HepG2 (cell line): Measurements from ENCODE around the gene SH2B2. TPM values are rescaled to one million over a fixed set of nuclear protein-coding genes. Genes with fewer than 3 reads are reported as not detected.

Experiments used
- ATAC-seq: fragments of 200-7000 bp; cut with Tn5 transposase; 3 replicates; pipeline ENCODE4 v1.9.1; 2020; ENCODE audit warnings: mild to moderate bottlenecking, moderate library complexity
- Bru-seq: library from RNA; stranded (reverse); fragments of 400-500 nt; gene quantifications from one replicate; lab custom pipeline; 2021; lab: Mats Ljungman, UMichigan
- BruChase-seq, 2 experiments: library from RNA; stranded (reverse); fragments of 400-500 nt; gene quantifications; one replicate each; lab custom pipeline; 2021; lab: Mats Ljungman, UMichigan
- BruUV-seq: library from RNA; stranded (reverse); fragments of 400-500 nt; replicated peaks from 2 replicates; lab custom pipeline; 2021; lab: Mats Ljungman, UMichigan
- CTCF ChIA-PET: fragments of 300-600 bp; formaldehyde crosslinking; extraction: SDS; loops from one replicate; lab custom pipeline; 2021; ENCODE audit warnings: low total read pairs, inconsistent platforms, low intra/inter-chr PET ratio; lab: Yijun Ruan, JAX
- POLR2A ChIA-PET: fragments of 350-600 bp; sonication (Branson Sonifier 250); formaldehyde crosslinking; loops from one replicate; lab custom pipeline; 2020; ENCODE audit warnings: antibody characterized with exemption, inconsistent platforms; lab: Yijun Ruan, JAX
- DNase-seq: peaks from one replicate; pipeline ENCODE4 v3.0.0-alpha.2; 2015; ENCODE audit warnings: low spot score
- FAIRE-seq: peaks from 3 replicates; lab custom pipeline; 2011; peaks lifted over from hg19 to GRCh38; lab: Jason Lieb, UNC
- H2AFZ ChIP-seq: one replicate; pipeline ENCODE4 v1.6.1; 2011; ENCODE audit warnings: low read length, inconsistent platforms
- H3K27ac ChIP-seq: fragments of 300-600 bp; 3 replicates; pipeline ENCODE4 v1.8.0; 2011; ENCODE audit warnings: mixed run types, mild to moderate bottlenecking, mixed read lengths, low read length, inconsistent platforms; ENCODE audit not compliant: insufficient read depth; ENCODE audit errors: extremely low read length
- H3K27me3 ChIP-seq, 2 experiments: fragments of 200-600 bp in 1 of 2; 2 replicates in 1 of 2; 3 replicates in 1 of 2; pipeline versions ENCODE4 v1.6.0 to v1.8.0; 2011; ENCODE audit warnings: low read length in 2 of 2, mild to moderate bottlenecking in 2 of 2, moderate library complexity in 2 of 2, inconsistent platforms in 1 of 2; ENCODE audit not compliant: insufficient read depth in 2 of 2, control insufficient read depth in 1 of 2
- H3K36me3 ChIP-seq, 2 experiments: fragments of 200-600 bp in 1 of 2; replicated peaks in 1 of 2; 2 replicates in 1 of 2; 3 replicates in 1 of 2; pipeline versions ENCODE4 v1.5.1 to v1.8.0; 2011; ENCODE audit warnings: low read length in 2 of 2, inconsistent platforms in 1 of 2; ENCODE audit not compliant: insufficient read depth in 2 of 2, control insufficient read depth in 1 of 2
- H3K4me1 ChIP-seq: 2 replicates; pipeline ENCODE4 v1.5.1; 2012; ENCODE audit warnings: low read length, inconsistent platforms; ENCODE audit not compliant: insufficient read depth
- H3K4me2 ChIP-seq: 2 replicates; pipeline ENCODE4 v1.6.0; 2011; ENCODE audit warnings: low read depth, low read length, inconsistent platforms
- H3K4me3 ChIP-seq, 3 experiments: fragments of 200-600 bp in 1 of 3; sonication (generic), shearing (Covaris generic) in 1 of 3; replicated peaks in 1 of 3; 2 replicates each; pipeline ENCODE4 v1.5.1; 2011 to 2016; ENCODE audit warnings: low read length in 3 of 3, inconsistent platforms in 2 of 3, low read depth in 2 of 3, mild to moderate bottlenecking in 2 of 3, control low read depth in 1 of 3, mixed read lengths in 1 of 3; ENCODE audit not compliant: insufficient read depth in 1 of 3
- H3K79me2 ChIP-seq: one replicate; pipeline ENCODE4 v1.6.1; 2011; ENCODE audit warnings: low read length, inconsistent platforms; ENCODE audit not compliant: insufficient read depth
- H3K9ac ChIP-seq: 2 replicates; pipeline ENCODE4 v1.6.0; 2011; ENCODE audit warnings: mild to moderate bottlenecking, low read depth, low read length, inconsistent platforms; ENCODE audit not compliant: insufficient read depth
- H3K9me3 ChIP-seq: 2 replicates; pipeline ENCODE4 v1.5.1; 2012; ENCODE audit warnings: mild to moderate bottlenecking, low read length
- H4K20me1 ChIP-seq: 2 replicates; pipeline ENCODE4 v1.6.0; 2011; ENCODE audit warnings: inconsistent platforms, mild to moderate bottlenecking, low read length, moderate library complexity; ENCODE audit not compliant: insufficient read depth
- CEBPB ChIP-seq: IDR thresholded peaks from 2 replicates; pipeline ENCODE4 v1.6.1; 2011; ENCODE audit warnings: low read depth, low read length, improper control_type of control experiment, borderline replicate concordance
- HNRNPLL ChIP-seq: fragments of 200-400 bp; formaldehyde crosslinking; IDR thresholded peaks from 2 replicates; pipeline ENCODE4 v1.6.1; 2017; ENCODE audit warnings: mild to moderate bottlenecking, low read depth, low read length; ENCODE audit not compliant: poor library complexity, severe bottlenecking
- KLF6 ChIP-seq: IDR thresholded peaks from 2 replicates; pipeline ENCODE4 v1.8.0; 2016; ENCODE audit warnings: missing biosample characterization, missing genetic modification reagents
- SNAI1 ChIP-seq: sonication (generic); formaldehyde crosslinking; IDR thresholded peaks from 2 replicates; pipeline ENCODE4 v1.5.0; 2020; ENCODE audit warnings: mild to moderate bottlenecking, missing genetic modification reagents, borderline replicate concordance
- ZFY ChIP-seq: sonication (generic); formaldehyde crosslinking; IDR thresholded peaks from 2 replicates; pipeline ENCODE4 v1.4.0; 2020; ENCODE audit warnings: missing genetic modification reagents
- ZKSCAN1 ChIP-seq: fragments of 150-350 bp; IDR thresholded peaks from 2 replicates; pipeline ENCODE4 v1.6.1; 2014; ENCODE audit warnings: low read length
- ZNF292 ChIP-seq: sonication (generic); formaldehyde crosslinking; IDR thresholded peaks from 2 replicates; pipeline ENCODE4 v1.8.1; 2022; ENCODE audit warnings: mild to moderate bottlenecking, low read depth, missing genetic modification reagents, borderline replicate concordance
- ZNF432 ChIP-seq: sonication (generic); formaldehyde crosslinking; IDR thresholded peaks from 2 replicates; pipeline ENCODE4 v1.5.0; 2020; ENCODE audit warnings: missing genetic modification reagents, mild to moderate bottlenecking, borderline replicate concordance
- ZNF451 ChIP-seq: sonication (generic); formaldehyde crosslinking; IDR thresholded peaks from 2 replicates; pipeline ENCODE4 v1.5.0; 2020; ENCODE audit warnings: mild to moderate bottlenecking, missing genetic modification reagents
- ZNF547 ChIP-seq: sonication (generic); formaldehyde crosslinking; IDR thresholded peaks from 2 replicates; pipeline ENCODE4 v1.5.1; 2020; ENCODE audit warnings: mild to moderate bottlenecking, missing genetic modification reagents
- ZNF562 ChIP-seq: sonication (generic); formaldehyde crosslinking; IDR thresholded peaks from 2 replicates; pipeline ENCODE4 v1.8.0; 2022; ENCODE audit warnings: missing genetic modification reagents, borderline replicate concordance
- ZNF788 ChIP-seq: sonication (generic); formaldehyde crosslinking; IDR thresholded peaks from 2 replicates; pipeline ENCODE4 v1.5.0; 2020; ENCODE audit warnings: mild to moderate bottlenecking, missing genetic modification reagents, borderline replicate concordance
- WGBS: methylation state at CpG from one replicate; pipeline ENCODE4 v1.1.6; 2017; ENCODE audit warnings: low lambda C conversion rate; 5-methylcytosine and 5-hydroxymethylcytosine counted together
- in situ Hi-C: cut with HindIII; loops from 2 replicates; pipeline ENCODE4 v1.10.0; 2017; ENCODE audit warnings: low pct_unique_long_range_greater_than_20kb; ENCODE audit not compliant: extremely low pct_ligation_motif_present
- intact Hi-C: fragments of 100-400 bp; cut with micrococcal nuclease; formaldehyde crosslinking; loops from one replicate; pipeline ENCODE4 v1.10.0; 2022; ENCODE audit not compliant: unreplicated experiment
- long read RNA-seq, 2 experiments: library from RNA in 1 of 2; library from polyadenylated mRNA in 1 of 2; stranded (forward) in 1 of 2; unstranded in 1 of 2; transcript quantifications; one replicate each; pipeline ENCODE4 v2.0.0, GENCODE V29; 2019 to 2022
- polyA minus RNA-seq, 3 experiments: library from RNA; depleted of rRNA, polyadenylated mRNA; stranded (reverse); fragments of >200 nt; gene quantifications; 2 replicates each; pipeline ENCODE4 v1.2.3, GENCODE V29; 2011; ENCODE audit warnings: low replicate concordance in 1 of 3
- polyA plus RNA-seq, 8 experiments: library from polyadenylated mRNA; depleted of rRNA in 3 of 8; stranded (reverse) in 7 of 8; unstranded in 1 of 8; fragments of >200 nt; fragmentation: Illumina TruSeq in 4 of 8; extraction: Trizol in 4 of 8; gene quantifications; 2 replicates each; pipeline versions ENCODE4 v1.2.1 to v1.2.3, GENCODE V29; 2011 to 2016; ENCODE audit warnings: low read depth in 4 of 8, missing spikeins in 1 of 8, mixed read lengths in 1 of 8; ENCODE audit not compliant: insufficient read depth in 1 of 8
- total RNA-seq, 5 experiments: library from RNA; depleted of rRNA; stranded (reverse); fragments of >200 nt; fragmentation: Illumina TruSeq; extraction: Trizol; gene quantifications; 2 replicates each; pipeline ENCODE4 v1.2.3, GENCODE V29; 2016; ENCODE audit warnings: low read depth in 1 of 5
- TF ChIP-seq, protein P1 (sequence below): sonication (generic); formaldehyde crosslinking; IDR thresholded peaks from 2 replicates; pipeline ENCODE4 v1.8.0; 2022; ENCODE audit warnings: mild to moderate bottlenecking, missing genetic modification reagents, moderate library complexity

The SH2B2 gene
- total RNA-seq (2016; rRNA removed; fragmentation: Illumina TruSeq; extraction: Trizol) (0.14 and 0.46 TPM in 2 replicates), polyA plus RNA-seq (2011; rRNA removed) (1.3 and 1.7 TPM in 2 replicates), polyA minus RNA-seq (2011; rRNA and poly(A)+ RNA removed; ENCODE audit: low replicate concordance) (1.5 and 3.3 TPM in 2 replicates), Bru-seq, nascent RNA (percentile 36 among the genes with signal in this experiment), BruChase-seq, experiment 1, labeled RNA remaining after a 6-hour chase (percentile 37 among the genes with signal in this experiment), BruChase-seq, experiment 2, labeled RNA remaining after a 2-hour chase (percentile 37 among the genes with signal in this experiment)
- 0.26 and 0.51 TPM in 2 replicates for total RNA-seq (2016; cell fraction: cytosol; rRNA removed; fragmentation: Illumina TruSeq; extraction: Trizol; ENCODE audit: low read depth)
- total RNA-seq (2016; cell fraction: insoluble cytoplasmic fraction; rRNA removed; fragmentation: Illumina TruSeq; extraction: Trizol), result 0.45 and 0.63 TPM in 2 replicates
- total RNA-seq (2016; cell fraction: membrane; rRNA removed; fragmentation: Illumina TruSeq; extraction: Trizol), result 0.46 and 0.55 TPM in 2 replicates
- not detected in 2 replicates for total RNA-seq (2016; cell fraction: nucleus; rRNA removed; fragmentation: Illumina TruSeq; extraction: Trizol)
- polyA plus RNA-seq (2011; cell fraction: cytosol; rRNA removed), result 1.7 and 2.3 TPM in 2 replicates
- 4.6 and 5.0 TPM in 2 replicates for polyA plus RNA-seq (2011; cell fraction: nucleus; rRNA removed)
- polyA plus RNA-seq (2012), result 1.0 and 1.2 TPM in 2 replicates
- 0.41 and 0.54 TPM in 2 replicates for polyA plus RNA-seq (2016; cell fraction: cytosol; fragmentation: Illumina TruSeq; extraction: Trizol; ENCODE audit: low read depth)
- polyA plus RNA-seq (2016; cell fraction: insoluble cytoplasmic fraction; fragmentation: Illumina TruSeq; extraction: Trizol; ENCODE audit: low read depth), result 0.63 and 0.64 TPM in 2 replicates
- polyA plus RNA-seq (2016; cell fraction: membrane; fragmentation: Illumina TruSeq; extraction: Trizol; ENCODE audit: low read depth), result 0.58 and 0.90 TPM in 2 replicates
- polyA plus RNA-seq (2016; cell fraction: nucleus; fragmentation: Illumina TruSeq; extraction: Trizol; ENCODE audit: insufficient read depth, low read depth), result 0.46 and 1.1 TPM in 2 replicates
- 1.3 and 2.5 TPM in 2 replicates for polyA minus RNA-seq (2011; cell fraction: cytosol; rRNA and poly(A)+ RNA removed)
- 0.90 and 1.6 TPM in 2 replicates for polyA minus RNA-seq (2011; cell fraction: nucleus; rRNA and poly(A)+ RNA removed)
- long read RNA-seq, experiment 1, partial matches to known transcripts, result 1 of 1 reads
- long read RNA-seq, experiment 1, other reads (novel, unspliced or antisense), result 0 of 1 reads
- long read RNA-seq, experiment 2, partial matches to known transcripts, result 3 of 7 reads
- long read RNA-seq, experiment 2, other reads (novel, unspliced or antisense), result 4 of 7 reads

DNA sequence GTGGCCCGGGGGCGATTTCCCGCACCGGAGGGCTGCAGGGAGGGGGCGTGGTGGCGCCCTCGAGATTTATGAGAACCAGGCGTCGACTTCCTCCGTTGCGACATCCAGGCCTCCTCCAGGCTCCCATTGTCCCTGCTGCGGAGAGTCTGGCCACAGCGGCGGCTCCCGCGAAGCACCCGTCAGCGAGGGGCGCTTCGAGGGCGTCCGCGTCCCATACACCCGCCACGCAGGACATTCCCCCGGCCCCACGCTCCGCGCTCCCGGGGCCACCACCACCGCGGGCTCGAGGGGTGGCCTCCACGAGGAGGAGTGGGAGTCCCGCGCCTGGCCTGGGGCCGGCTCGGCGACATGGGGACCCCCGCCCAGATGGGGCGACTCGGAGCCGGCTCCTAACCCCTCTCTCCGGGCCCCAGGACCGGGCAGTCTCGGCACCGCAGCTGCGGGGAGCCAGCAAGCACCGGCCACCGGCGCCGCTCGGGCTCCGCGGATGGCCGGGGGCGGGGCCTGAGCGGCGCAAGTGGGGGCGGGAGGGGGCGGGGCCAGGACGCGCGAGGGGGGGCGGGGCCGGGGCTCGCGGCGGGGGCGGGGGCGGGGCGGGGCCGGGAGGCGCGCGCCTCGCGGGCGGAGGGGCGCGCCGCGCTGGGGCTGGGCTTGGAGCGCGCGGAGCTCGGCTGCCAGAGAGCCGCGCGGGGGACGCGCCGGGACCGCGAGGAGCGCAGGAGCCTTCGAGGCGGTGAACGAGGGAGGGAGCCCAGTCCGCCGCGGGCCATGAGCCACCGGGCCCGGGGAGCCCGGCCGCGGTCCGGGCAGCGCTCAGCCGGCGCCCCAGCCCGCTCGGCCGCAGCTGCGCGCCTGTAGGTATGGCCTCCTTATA lies at the start of gene SH2B2:
Gene SH2B2, plus strand, starts transcription at position 632 of the 874 bp plus-strand sequence. CDS start 13,683 bp downstream, outside the sequence.
- no peaks in the 10 kb centered on the region for H3K36me3 ChIP-seq
- H2AFZ ChIP-seq, result no peak within 1 kb of the TSS
- peak within 1 kb of the TSS; percentile 78 for H3K9ac ChIP-seq
- in situ Hi-C loops, result loop anchor here (5.0 kb wide), 1 partner anchor 106 kb away; no protein-coding TSS in a partner anchor
- peak within 1 kb of the TSS; percentile 93 for H3K4me2 ChIP-seq
- 0% methylated on average over 2 of the region's 116 CpGs for WGBS
- H3K4me3 ChIP-seq, result peak within 1 kb of the TSS; percentile 66 to 80 (median 77); a peak in 5 of 6 replicates
- BruUV-seq, result TSS peak; percentile 63
- no peaks in the 10 kb centered on the region for H3K9me3 ChIP-seq
- H3K4me1 ChIP-seq, result peaks cover 33% of the 10 kb centered on the region
- ChIA-PET POLR2A (interaction anchor here (0.8 to 2.0 kb wide), 3 partner anchors 13 to 77 kb away, joined by 4 to 6 read pairs (median 4); no protein-coding TSS in a partner anchor), CTCF (no interaction called here)
- peak; percentile 53 for DNase-seq
- peak within 1 kb of the TSS; percentile 46 for H3K27ac ChIP-seq
- H3K79me2 ChIP-seq, result no peaks in the 10 kb centered on the region
- peaks cover 2 to 21% of the 10 kb centered on the region in 2 experiments; a peak in 3 of 5 replicates for H3K27me3 ChIP-seq
- FAIRE-seq, result no peak
- intact Hi-C loops, result no loop called here
- peaks cover 5% of the 10 kb centered on the region; the same call in 1 of the 2 replicates for H4K20me1 ChIP-seq
- peak; percentile 50 for ATAC-seq
- 0 out of 2 replicates have a peak, but pooled peaks have one; percentile 63 for TF ChIP-seq SNAI1 (CRISPR knock-in tag)
- no peak for TF ChIP-seq ZNF292
- peak; percentile 80 for TF ChIP-seq ZFY (CRISPR knock-in tag)
- peak; percentile 92 for TF ChIP-seq CEBPB
- TF ChIP-seq ZKSCAN1, result no peak
- TF ChIP-seq ZNF788, result peak; percentile 54; the same call in 1 of the 2 replicates
- TF ChIP-seq ZNF451 (CRISPR knock-in tag), result 0 out of 2 replicates have a peak, but pooled peaks have one; percentile 19
- TF ChIP-seq ZNF562 (CRISPR knock-in tag), result no peak
- no peak; the same call in 1 of the 2 replicates for TF ChIP-seq KLF6 (CRISPR knock-in tag)
- no peak for TF ChIP-seq ZNF432 (CRISPR knock-in tag)
- TF ChIP-seq, protein P1, sequence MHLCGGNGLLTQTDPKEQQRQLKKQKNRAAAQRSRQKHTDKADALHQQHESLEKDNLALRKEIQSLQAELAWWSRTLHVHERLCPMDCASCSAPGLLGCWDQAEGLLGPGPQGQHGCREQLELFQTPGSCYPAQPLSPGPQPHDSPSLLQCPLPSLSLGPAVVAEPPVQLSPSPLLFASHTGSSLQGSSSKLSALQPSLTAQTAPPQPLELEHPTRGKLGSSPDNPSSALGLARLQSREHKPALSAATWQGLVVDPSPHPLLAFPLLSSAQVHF, result peak; percentile 81
- TF ChIP-seq HNRNPLL, result no peak
- peak; percentile 27; the same call in 1 of the 2 replicates for TF ChIP-seq ZNF547 (CRISPR knock-in tag)
